ENCODE results near the gene C10orf67. TPM values are rescaled to one million over a fixed set of nuclear protein-coding genes. Genes with fewer than 3 reads are reported as not detected.

C10orf67 gene
- total and polyA plus RNA-seq, 3 experiments from 2014 or later = 0.26 TPM; not detected in 2

- Mint-ChIP-seq H3K4me1 (peaks cover 0 to 9% (median 6%) of the 10 kb centered on the region in 3 donors), H3K27me3 (peaks cover 42 to 82% of the 10 kb centered on the region in 2 donors), H3K4me3 (no peak overlapping the region), H3K27ac (no peak overlapping the region), H3K36me3 (no peaks in the 10 kb centered on the region), H3K9me3 (peaks cover 0 to 6% (median 0%) of the 10 kb centered on the region in 5 donors)
- Histone ChIP-seq H3K27ac (ENCODE audit: low read depth, low read length) (no peak overlapping the region), H3K27me3 (ENCODE audit: insufficient read depth, low read length, poor library complexity, severe bottlenecking) (peaks cover 25% of the 10 kb centered on the region), H3K4me1 (ENCODE audit: insufficient read depth, low read length) (no peaks in the 10 kb centered on the region), H3K9me3 (ENCODE audit: low read length) (no peaks in the 10 kb centered on the region), H3K4me3 (ENCODE audit: low read length) (no peak overlapping the region), H3K36me3 (ENCODE audit: insufficient read depth, low read length) (no peaks in the 10 kb centered on the region)
- POLR2A ChIA-PET = no interaction called here
- no peak for DNase-seq
- CTCF ChIA-PET = no interaction called here
These were observed 143.5 kb downstream of the C10orf67 start for GRCh38 chr10:23200997-23201652.

DNA sequence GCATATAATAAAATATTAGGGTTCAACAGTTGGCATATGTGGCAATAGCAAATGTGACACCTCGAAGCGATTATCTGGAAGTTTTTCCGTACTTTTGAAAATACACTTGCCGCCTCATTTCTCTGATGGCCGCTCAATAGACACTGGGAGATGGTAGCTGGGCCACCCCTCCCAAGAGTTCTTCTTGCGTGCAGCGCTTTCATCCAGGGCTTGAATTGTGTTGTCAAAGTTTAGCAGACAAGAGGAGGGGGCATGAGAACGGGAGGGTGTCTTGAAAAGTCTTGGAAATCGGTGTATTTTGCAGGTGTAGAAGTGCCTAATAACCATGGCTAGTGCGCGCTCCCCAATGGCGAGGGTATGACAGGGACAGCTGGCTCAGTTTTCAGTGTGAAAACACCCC lies 144.0 kb downstream of the C10orf67 start:
- Histone ChIP-seq H3K4me3 (ENCODE audit: low read length) (no peak overlapping the region), H3K4me1 (ENCODE audit: insufficient read depth, low read length) (no peaks in the 10 kb centered on the region), H3K36me3 (ENCODE audit: insufficient read depth, low read length) (no peaks in the 10 kb centered on the region), H3K27ac (ENCODE audit: low read depth, low read length) (no peak overlapping the region), H3K9me3 (ENCODE audit: low read length) (no peaks in the 10 kb centered on the region), H3K27me3 (ENCODE audit: insufficient read depth, low read length, poor library complexity, severe bottlenecking) (peaks cover 27% of the 10 kb centered on the region)
- no peak for DNase-seq
- peaks cover 0 to 9% (median 8%) of the 10 kb centered on the region in 3 donors for H3K4me1 Mint-ChIP-seq
- H3K27me3 Mint-ChIP-seq = peaks cover 48 to 84% of the 10 kb centered on the region in 2 donors
- POLR2A ChIA-PET = no interaction called here
- H3K36me3 Mint-ChIP-seq = no peaks in the 10 kb centered on the region
- no peak overlapping the region for H3K27ac Mint-ChIP-seq
- H3K9me3 Mint-ChIP-seq = peaks cover 0 to 6% (median 0%) of the 10 kb centered on the region in 5 donors
- H3K4me3 Mint-ChIP-seq = no peak overlapping the region
- CTCF ChIA-PET = no interaction called here

DNA sequence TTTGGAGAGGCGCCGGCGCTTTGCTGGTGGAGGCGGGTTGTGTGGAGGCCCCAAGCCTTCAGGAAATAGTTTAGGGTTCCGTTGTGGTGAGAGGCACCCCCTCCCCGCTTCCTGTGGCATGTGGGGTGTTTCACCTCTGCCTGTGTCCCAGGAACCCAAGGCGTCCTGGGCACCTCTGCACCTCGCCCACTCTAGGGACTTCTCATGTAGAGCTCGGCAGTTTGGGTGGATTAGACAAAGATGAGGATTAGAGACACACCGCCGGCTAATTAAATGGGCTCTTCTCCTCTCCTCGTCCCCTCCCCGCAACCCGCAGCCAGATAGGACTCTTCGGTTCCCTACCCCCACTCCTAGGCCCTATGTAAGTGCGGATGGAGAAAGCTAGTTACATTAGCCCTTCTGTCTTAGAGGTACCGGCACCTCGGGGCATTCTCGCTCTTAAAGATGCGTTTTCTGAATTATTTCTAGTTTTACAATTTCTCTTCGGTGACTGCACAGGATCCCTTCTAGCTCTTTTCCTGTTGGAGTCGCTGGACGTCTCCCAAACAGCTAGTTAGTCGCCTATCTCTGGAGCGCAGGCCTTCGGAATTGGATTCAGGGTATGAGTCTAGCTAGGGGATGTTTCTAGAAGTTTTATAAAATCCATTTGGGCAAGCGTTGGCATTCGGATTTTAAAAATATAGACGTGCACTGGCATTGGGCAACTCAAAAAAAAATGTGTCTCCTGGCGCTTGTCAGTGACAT lies 144.7 kb downstream of the C10orf67 start:
- Histone ChIP-seq H3K4me1 (ENCODE audit: insufficient read depth, low read length) (no peaks in the 10 kb centered on the region), H3K4me3 (ENCODE audit: low read length) (no peak overlapping the region), H3K9me3 (ENCODE audit: low read length) (no peaks in the 10 kb centered on the region), H3K27ac (ENCODE audit: low read depth, low read length) (no peak overlapping the region), H3K27me3 (ENCODE audit: insufficient read depth, low read length, poor library complexity, severe bottlenecking) (peaks cover 33% of the 10 kb centered on the region), H3K36me3 (ENCODE audit: insufficient read depth, low read length) (no peaks in the 10 kb centered on the region)
- Mint-ChIP-seq H3K36me3 (no peaks in the 10 kb centered on the region), H3K4me3 (peak overlapping the region in 1 of 7 donors; percentile 82), H3K27me3 (peaks cover 51 to 84% of the 10 kb centered on the region in 2 donors), H3K9me3 (peaks cover 0 to 6% (median 0%) of the 10 kb centered on the region in 5 donors), H3K4me1 (peaks cover 0 to 12% (median 9%) of the 10 kb centered on the region in 3 donors), H3K27ac (no peak overlapping the region)
- CTCF ChIA-PET = no interaction called here
- DNase-seq = no peak
- POLR2A ChIA-PET = no interaction called here

- H3K36me3 Mint-ChIP-seq = no peaks in the 10 kb centered on the region
These were observed 145.4 kb downstream of the C10orf67 start for GRCh38 chr10:23198940-23199767.

DNA sequence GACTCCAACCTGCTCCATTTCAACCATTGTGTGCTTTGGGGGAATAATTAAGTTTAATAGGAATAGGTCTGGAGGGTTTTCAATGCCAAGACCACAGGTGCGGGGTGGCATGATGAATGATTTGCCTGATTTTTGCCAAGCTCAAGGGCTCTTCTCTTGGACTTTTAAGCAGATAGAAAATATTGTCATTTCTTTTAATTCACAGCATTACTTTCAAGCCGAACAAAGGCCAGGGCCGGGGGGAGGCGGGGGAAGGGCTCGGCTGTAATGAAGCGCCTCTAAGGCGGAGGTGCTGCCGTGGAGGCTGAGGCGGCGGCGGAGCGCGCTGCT lies 146.0 kb downstream of the C10orf67 start:
- Mint-ChIP-seq H3K27me3 (peaks cover 49 to 83% of the 10 kb centered on the region in 2 donors), H3K9me3 (peaks cover 0 to 6% (median 0%) of the 10 kb centered on the region in 5 donors), H3K36me3 (no peaks in the 10 kb centered on the region), H3K4me3 (no peak overlapping the region), H3K4me1 (peaks cover 2 to 12% (median 12%) of the 10 kb centered on the region in 3 donors), H3K27ac (no peak overlapping the region)
- Histone ChIP-seq H3K9me3 (ENCODE audit: low read length) (no peaks in the 10 kb centered on the region), H3K27me3 (ENCODE audit: insufficient read depth, low read length, poor library complexity, severe bottlenecking) (peaks cover 32% of the 10 kb centered on the region), H3K4me1 (ENCODE audit: insufficient read depth, low read length) (no peaks in the 10 kb centered on the region), H3K4me3 (ENCODE audit: low read length) (no peak overlapping the region), H3K27ac (ENCODE audit: low read depth, low read length) (no peak overlapping the region), H3K36me3 (ENCODE audit: insufficient read depth, low read length) (no peaks in the 10 kb centered on the region)
- CTCF ChIA-PET = no interaction called here
- no peak for DNase-seq
- POLR2A ChIA-PET = no interaction called here

More at GRCh38 chr10:23198940-23199767, 145.4 kb downstream of the C10orf67 start:
- Mint-ChIP-seq H3K9me3 (peaks cover 0 to 6% (median 0%) of the 10 kb centered on the region in 5 donors), H3K27me3 (peaks cover 51 to 83% of the 10 kb centered on the region in 2 donors), H3K27ac (no peak overlapping the region), H3K4me1 (peaks cover 0 to 12% (median 9%) of the 10 kb centered on the region in 3 donors), H3K4me3 (no peak overlapping the region)
- Histone ChIP-seq H3K36me3 (ENCODE audit: insufficient read depth, low read length) (no peaks in the 10 kb centered on the region), H3K4me3 (ENCODE audit: low read length) (no peak overlapping the region), H3K27me3 (ENCODE audit: insufficient read depth, low read length, poor library complexity, severe bottlenecking) (peaks cover 33% of the 10 kb centered on the region), H3K4me1 (ENCODE audit: insufficient read depth, low read length) (no peaks in the 10 kb centered on the region), H3K27ac (ENCODE audit: low read depth, low read length) (no peak overlapping the region), H3K9me3 (ENCODE audit: low read length) (no peaks in the 10 kb centered on the region)
- ChIA-PET CTCF (no interaction called here), POLR2A (no interaction called here)
- no peak for DNase-seq

DNA sequence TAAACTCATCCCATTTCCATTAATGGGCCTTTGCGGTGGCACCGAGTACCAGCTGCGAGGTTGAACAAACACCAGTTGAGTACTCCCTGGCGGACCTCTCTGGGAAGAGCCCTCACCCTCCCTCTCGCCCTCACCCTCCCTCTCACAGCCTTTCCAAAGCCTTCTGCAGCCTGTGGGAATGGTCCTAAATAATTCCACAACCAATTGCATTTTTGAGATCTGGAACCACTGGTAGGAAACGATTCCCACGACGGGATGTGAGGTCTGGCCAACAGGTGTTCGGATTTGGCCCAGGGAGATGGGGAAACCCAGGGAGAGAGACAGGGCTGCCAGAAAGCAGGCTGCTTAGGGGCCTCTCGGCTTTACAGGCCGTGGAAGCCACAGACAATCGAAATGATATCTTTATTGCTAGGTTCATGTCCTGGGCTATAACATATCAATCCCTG lies 147.2 kb downstream of the C10orf67 start:
- CTCF ChIA-PET = no interaction called here
- H3K9me3 Mint-ChIP-seq = peaks cover 0 to 6% (median 0%) of the 10 kb centered on the region in 5 donors
- H3K27me3 ChIP-seq (ENCODE audit: insufficient read depth, low read length, poor library complexity, severe bottlenecking) = peaks cover 25% of the 10 kb centered on the region

GRCh38 chr10:23196915-23197314 lies 147.7 kb downstream of the C10orf67 start:
- Histone ChIP-seq H3K27me3 (ENCODE audit: insufficient read depth, low read length, poor library complexity, severe bottlenecking) (peaks cover 24% of the 10 kb centered on the region), H3K27ac (ENCODE audit: low read depth, low read length) (no peak overlapping the region), H3K4me3 (ENCODE audit: low read length) (no peak overlapping the region), H3K36me3 (ENCODE audit: insufficient read depth, low read length) (no peaks in the 10 kb centered on the region), H3K4me1 (ENCODE audit: insufficient read depth, low read length) (no peaks in the 10 kb centered on the region), H3K9me3 (ENCODE audit: low read length) (no peaks in the 10 kb centered on the region)
- peaks cover 0 to 6% (median 0%) of the 10 kb centered on the region in 5 donors for H3K9me3 Mint-ChIP-seq
- H3K36me3 Mint-ChIP-seq = no peaks in the 10 kb centered on the region
- no peak overlapping the region for H3K4me3 Mint-ChIP-seq
- POLR2A ChIA-PET = no interaction called here
- H3K4me1 Mint-ChIP-seq = peaks cover 2 to 13% (median 12%) of the 10 kb centered on the region in 3 donors
- no peak overlapping the region for H3K27ac Mint-ChIP-seq
- peaks cover 53 to 71% of the 10 kb centered on the region in 2 donors for H3K27me3 Mint-ChIP-seq
- CTCF ChIA-PET = no interaction called here
- no peak for DNase-seq

More for the DNA sequence above, 147.2 kb downstream of the C10orf67 start:
- Mint-ChIP-seq H3K27me3 (peaks cover 52 to 76% of the 10 kb centered on the region in 2 donors), H3K27ac (no peak overlapping the region), H3K4me1 (peaks cover 2 to 13% (median 12%) of the 10 kb centered on the region in 3 donors), H3K4me3 (no peak overlapping the region), H3K36me3 (no peaks in the 10 kb centered on the region)
- Histone ChIP-seq H3K36me3 (ENCODE audit: insufficient read depth, low read length) (no peaks in the 10 kb centered on the region), H3K27ac (ENCODE audit: low read depth, low read length) (no peak overlapping the region), H3K4me3 (ENCODE audit: low read length) (no peak overlapping the region), H3K9me3 (ENCODE audit: low read length) (no peaks in the 10 kb centered on the region), H3K4me1 (ENCODE audit: insufficient read depth, low read length) (no peaks in the 10 kb centered on the region)
- DNase-seq = no peak
- POLR2A ChIA-PET = no interaction called here

All from CD8-positive, alpha-beta memory T cell (primary cell).